MM.1S (cell line): ENCODE measurements around the gene KIAA1671.

Experiments
- DNase-seq: peaks from one replicate; pipeline ENCODE4 v3.0.0-alpha.2; 2015
- H2AFZ ChIP-seq: fragments of 300-600 bp; sonication (generic); 2 replicates; pipeline ENCODE4 v1.6.0; 2016; ENCODE audit warnings: antibody characterized with exemption, low read length
- H3F3A ChIP-seq: fragments of 300-600 bp; sonication (generic); 2 replicates; pipeline ENCODE4 v1.6.1; 2016; ENCODE audit warnings: mild to moderate bottlenecking, antibody characterized with exemption, low read length, moderate library complexity, mixed read lengths; ENCODE audit not compliant: insufficient read depth
- H3K27ac ChIP-seq: fragments of 300-600 bp; sonication (generic); 2 replicates; pipeline ENCODE4 v1.5.1; 2016; ENCODE audit warnings: mild to moderate bottlenecking, low read length
- H3K27me3 ChIP-seq: fragments of 300-600 bp; sonication (generic); replicated peaks from 2 replicates; pipeline ENCODE4 v1.6.0; 2016; ENCODE audit warnings: low read length; ENCODE audit not compliant: insufficient read depth
- H3K36me3 ChIP-seq: fragments of 300-600 bp; sonication (generic); replicated peaks from 2 replicates; pipeline ENCODE4 v1.6.1; 2016; ENCODE audit warnings: mild to moderate bottlenecking, low read length, mixed read lengths; ENCODE audit not compliant: insufficient read depth
- H3K4me1 ChIP-seq: fragments of 300-600 bp; sonication (generic); 2 replicates; pipeline ENCODE4 v1.6.1; 2016; ENCODE audit warnings: low read length, mixed read lengths
- H3K4me2 ChIP-seq: fragments of 300-600 bp; sonication (generic); 2 replicates; pipeline ENCODE4 v1.6.0; 2016; ENCODE audit warnings: low read depth, low read length
- H3K4me3 ChIP-seq: fragments of 300-600 bp; sonication (generic); 2 replicates; pipeline ENCODE4 v1.5.1; 2016; ENCODE audit warnings: low read length, mixed read lengths
- H3K79me2 ChIP-seq: fragments of 300-600 bp; sonication (generic); 2 replicates; pipeline ENCODE4 v1.6.1; 2016; ENCODE audit warnings: mixed run types, low read length, mixed read lengths
- H3K9ac ChIP-seq: fragments of 300-600 bp; sonication (generic); 2 replicates; pipeline ENCODE4 v1.6.1; 2016; ENCODE audit warnings: low read length, mixed read lengths
- H3K9me2 ChIP-seq: fragments of 300-600 bp; sonication (generic); replicated peaks from 2 replicates; pipeline ENCODE4 v1.6.1; 2016; ENCODE audit warnings: mild to moderate bottlenecking, low read length, mixed read lengths; ENCODE audit not compliant: insufficient read depth
- H3K9me3 ChIP-seq: fragments of 300-600 bp; sonication (generic); replicated peaks from 2 replicates; pipeline ENCODE4 v1.6.1; 2016; ENCODE audit warnings: mild to moderate bottlenecking, low read length, mixed read lengths; ENCODE audit not compliant: insufficient read depth
- H4K20me1 ChIP-seq: fragments of 300-600 bp; sonication (generic); 2 replicates; pipeline ENCODE4 v1.6.1; 2016; ENCODE audit warnings: mild to moderate bottlenecking, low read length, moderate library complexity, mixed read lengths; ENCODE audit not compliant: insufficient read depth
- EZH2 ChIP-seq: fragments of 300-600 bp; sonication (generic); optimal IDR thresholded peaks from 2 replicates; pipeline ENCODE3; 2017; ENCODE audit warnings: low read depth, mild to moderate bottlenecking, antibody characterized with exemption, low read length, mixed read lengths
- EZH2phosphoT487 ChIP-seq: fragments of 300-600 bp; sonication (generic); IDR thresholded peaks from 2 replicates; pipeline ENCODE4 v1.6.1; 2018; ENCODE audit warnings: antibody characterized with exemption, low read length
- TF ChIP-seq, protein P1 (sequence below): fragments of 300-600 bp; sonication (generic); IDR thresholded peaks from 2 replicates; pipeline ENCODE4 v1.5.1; 2016; ENCODE audit warnings: antibody characterized with exemption, low read length, mixed read lengths

The KIAA1671 gene

DNA sequence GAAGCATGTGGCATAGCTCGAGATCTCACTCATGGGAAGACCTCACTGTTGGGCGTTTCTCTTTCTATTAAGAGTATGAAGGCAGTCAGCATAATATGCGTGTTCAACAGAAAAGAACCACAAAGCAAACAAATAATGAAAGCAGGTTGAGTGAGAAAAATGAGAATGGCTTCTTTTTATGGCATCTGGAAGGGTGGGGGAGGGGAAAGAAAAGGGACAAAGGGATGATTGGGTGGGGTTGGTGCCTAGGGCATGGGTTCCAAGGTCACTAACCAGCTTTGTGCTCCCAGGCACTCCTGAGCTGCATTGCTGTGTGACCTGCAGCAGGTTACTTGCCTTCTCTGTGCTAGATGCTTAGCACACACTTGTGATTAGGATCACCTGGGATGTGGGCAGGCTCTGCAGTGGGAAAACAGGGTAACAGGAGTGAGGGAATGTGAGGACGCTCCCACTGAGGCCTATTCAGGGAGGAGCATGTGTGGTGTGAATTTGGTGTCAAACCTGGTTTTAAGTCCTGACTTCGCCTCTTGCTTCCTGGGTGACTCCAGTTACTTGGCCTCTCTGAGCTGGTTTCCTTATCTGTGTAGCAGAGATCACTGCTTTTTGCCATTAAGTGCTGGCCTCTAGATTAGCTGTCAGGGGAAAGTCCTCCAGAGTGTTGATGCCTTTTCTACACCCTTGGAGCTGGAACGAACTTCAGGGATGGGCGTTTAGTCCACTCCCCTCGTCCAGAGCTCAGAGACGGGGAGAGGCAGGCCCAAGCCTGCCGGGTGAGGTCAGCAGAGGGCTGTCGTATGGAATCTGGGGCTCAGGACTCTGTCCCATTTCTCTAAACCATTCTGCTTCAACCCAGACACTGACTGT is 74.8 kb downstream of the KIAA1671 start:
- TF ChIP-seq EZH2phosphoT487 (no peak), EZH2 (no peak)
- TF ChIP-seq, protein P1, sequence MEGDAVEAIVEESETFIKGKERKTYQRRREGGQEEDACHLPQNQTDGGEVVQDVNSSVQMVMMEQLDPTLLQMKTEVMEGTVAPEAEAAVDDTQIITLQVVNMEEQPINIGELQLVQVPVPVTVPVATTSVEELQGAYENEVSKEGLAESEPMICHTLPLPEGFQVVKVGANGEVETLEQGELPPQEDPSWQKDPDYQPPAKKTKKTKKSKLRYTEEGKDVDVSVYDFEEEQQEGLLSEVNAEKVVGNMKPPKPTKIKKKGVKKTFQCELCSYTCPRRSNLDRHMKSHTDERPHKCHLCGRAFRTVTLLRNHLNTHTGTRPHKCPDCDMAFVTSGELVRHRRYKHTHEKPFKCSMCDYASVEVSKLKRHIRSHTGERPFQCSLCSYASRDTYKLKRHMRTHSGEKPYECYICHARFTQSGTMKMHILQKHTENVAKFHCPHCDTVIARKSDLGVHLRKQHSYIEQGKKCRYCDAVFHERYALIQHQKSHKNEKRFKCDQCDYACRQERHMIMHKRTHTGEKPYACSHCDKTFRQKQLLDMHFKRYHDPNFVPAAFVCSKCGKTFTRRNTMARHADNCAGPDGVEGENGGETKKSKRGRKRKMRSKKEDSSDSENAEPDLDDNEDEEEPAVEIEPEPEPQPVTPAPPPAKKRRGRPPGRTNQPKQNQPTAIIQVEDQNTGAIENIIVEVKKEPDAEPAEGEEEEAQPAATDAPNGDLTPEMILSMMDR = no peak
- H3K9me3 ChIP-seq = no peaks in the 10 kb centered on the region
- peaks cover 10% of the 10 kb centered on the region for H3K4me1 ChIP-seq
- peak overlapping the region; percentile 40 for H3K4me2 ChIP-seq
- peak overlapping the region; percentile 9; the same call in 1 of the 2 replicates for H3K27ac ChIP-seq
- no peaks in the 10 kb centered on the region for H3F3A ChIP-seq
- no peak overlapping the region for H3K4me3 ChIP-seq
- DNase-seq = peak; percentile 60
- H3K36me3 ChIP-seq = no peaks in the 10 kb centered on the region
- H3K79me2 ChIP-seq = no peaks in the 10 kb centered on the region
- H3K9ac ChIP-seq = no peak overlapping the region
- H2AFZ ChIP-seq = no peak overlapping the region
- H3K9me2 ChIP-seq = no peaks in the 10 kb centered on the region
- H3K27me3 ChIP-seq = no peaks in the 10 kb centered on the region
- H4K20me1 ChIP-seq = no peaks in the 10 kb centered on the region

DNA sequence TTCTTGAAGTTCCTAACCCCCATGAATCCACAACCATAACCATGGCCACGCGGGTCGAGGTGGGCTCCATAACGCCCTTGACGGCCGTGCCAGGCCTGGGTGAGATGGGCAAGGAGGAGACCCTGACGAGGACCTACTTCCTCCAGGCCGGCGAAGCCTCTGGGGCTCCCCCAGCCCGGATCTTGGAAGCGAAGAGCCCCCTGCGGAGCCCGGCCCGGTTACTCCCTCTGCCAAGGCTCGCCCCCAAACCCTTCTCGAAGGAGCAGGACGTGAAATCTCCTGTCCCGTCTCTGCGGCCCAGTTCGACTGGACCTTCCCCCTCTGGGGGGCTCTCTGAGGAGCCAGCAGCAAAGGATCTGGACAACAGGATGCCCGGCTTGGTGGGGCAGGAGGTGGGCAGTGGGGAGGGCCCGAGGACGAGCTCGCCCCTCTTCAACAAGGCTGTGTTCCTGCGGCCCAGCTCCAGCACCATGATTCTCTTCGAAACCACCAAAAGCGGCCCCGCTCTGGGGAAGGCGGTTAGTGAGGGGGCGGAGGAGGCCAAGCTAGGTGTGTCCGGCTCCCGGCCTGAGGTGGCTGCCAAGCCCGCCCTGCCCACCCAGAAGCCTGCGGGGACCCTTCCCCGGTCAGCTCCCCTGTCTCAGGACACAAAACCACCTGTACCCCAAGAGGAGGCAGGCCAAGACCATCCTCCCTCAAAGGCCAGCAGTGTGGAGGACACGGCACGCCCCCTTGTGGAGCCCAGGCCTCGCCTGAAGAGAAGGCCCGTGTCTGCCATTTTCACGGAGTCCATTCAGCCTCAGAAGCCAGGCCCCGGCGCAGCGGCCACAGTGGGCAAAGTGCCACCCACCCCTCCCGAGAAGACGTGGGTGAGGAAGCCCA is 75.7 kb downstream of the KIAA1671 start:
- H3F3A ChIP-seq = no peaks in the 10 kb centered on the region
- TF ChIP-seq EZH2phosphoT487 (no peak), EZH2 (no peak)
- TF ChIP-seq, protein P1 = peak; percentile 41
- no peak overlapping the region for H3K27ac ChIP-seq
- no peaks in the 10 kb centered on the region for H4K20me1 ChIP-seq
- no peak overlapping the region for H3K9ac ChIP-seq
- no peak overlapping the region for H2AFZ ChIP-seq
- H3K27me3 ChIP-seq = no peaks in the 10 kb centered on the region
- H3K4me2 ChIP-seq = no peak overlapping the region
- no peaks in the 10 kb centered on the region for H3K79me2 ChIP-seq
- H3K9me2 ChIP-seq = no peaks in the 10 kb centered on the region
- H3K9me3 ChIP-seq = no peaks in the 10 kb centered on the region
- no peaks in the 10 kb centered on the region for H3K36me3 ChIP-seq
- H3K4me3 ChIP-seq = no peak overlapping the region
- DNase-seq = no peak
- H3K4me1 ChIP-seq = peaks cover 10% of the 10 kb centered on the region

DNA sequence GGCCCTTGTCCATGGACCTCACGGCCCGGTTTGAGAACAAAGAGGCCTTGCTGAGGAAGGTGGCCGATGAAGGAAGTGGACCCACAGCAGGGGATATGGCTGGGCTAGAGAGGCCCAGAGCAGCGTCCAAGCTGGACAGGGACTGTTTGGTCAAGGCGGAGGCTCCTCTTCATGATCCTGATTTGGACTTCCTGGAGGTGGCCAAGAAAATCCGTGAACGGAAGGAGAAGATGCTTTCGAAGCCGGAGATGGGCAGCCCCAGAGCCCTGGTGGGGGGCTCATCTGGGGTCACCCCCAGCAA is 76.3 kb downstream of the KIAA1671 start:
- no peak overlapping the region for H2AFZ ChIP-seq
- no peaks in the 10 kb centered on the region for H3K9me2 ChIP-seq
- H3F3A ChIP-seq = no peaks in the 10 kb centered on the region
- no peaks in the 10 kb centered on the region for H3K36me3 ChIP-seq
- TF ChIP-seq EZH2 = no peak
- TF ChIP-seq, protein P1 = no peak; the same call in 1 of the 2 replicates
- no peak for TF ChIP-seq EZH2phosphoT487
- H3K4me3 ChIP-seq = no peak overlapping the region
- no peaks in the 10 kb centered on the region for H4K20me1 ChIP-seq
- H3K79me2 ChIP-seq = no peaks in the 10 kb centered on the region
- H3K9ac ChIP-seq = no peak overlapping the region
- peaks cover 10% of the 10 kb centered on the region for H3K4me1 ChIP-seq
- H3K4me2 ChIP-seq = no peak overlapping the region
- no peaks in the 10 kb centered on the region for H3K27me3 ChIP-seq
- no peaks in the 10 kb centered on the region for H3K9me3 ChIP-seq
- no peak overlapping the region for H3K27ac ChIP-seq
- no peak for DNase-seq
